GM06990 (cell line): Measurements from ENCODE around the gene WASF2.

Experiments
- DNase-seq: peaks from one replicate; pipeline ENCODE4 v3.0.0-alpha.2; 2011; ENCODE audit not compliant: insufficient read length; ENCODE audit errors: extremely low read depth
- H3K27me3 ChIP-seq: replicated peaks from 2 replicates; pipeline ENCODE4 v1.6.0; 2011; ENCODE audit warnings: low read length; ENCODE audit not compliant: control insufficient read depth, insufficient read depth
- H3K36me3 ChIP-seq: 2 replicates; pipeline ENCODE4 v1.5.1; 2011; ENCODE audit warnings: low read length; ENCODE audit not compliant: control insufficient read depth, insufficient read depth
- H3K4me3 ChIP-seq: replicated peaks from 2 replicates; pipeline ENCODE4 v1.5.1; 2011; ENCODE audit warnings: low read depth, mild to moderate bottlenecking, control low read depth, low read length
- CTCF ChIP-seq: IDR thresholded peaks from 2 replicates; pipeline ENCODE4 v1.5.1; 2011; ENCODE audit warnings: low read length, control low read depth, mild to moderate bottlenecking, inconsistent platforms; ENCODE audit not compliant: insufficient read depth, poor library complexity, severe bottlenecking

WASF2 gene

GRCh38 chr1:27517907-27518718 is 28.1 kb upstream of the WASF2 start:
- no peaks in the 10 kb centered on the region for H3K27me3 ChIP-seq
- TF ChIP-seq CTCF, result no peak
- no peak for DNase-seq
- no peak overlapping the region for H3K4me3 ChIP-seq
- H3K36me3 ChIP-seq, result no peaks in the 10 kb centered on the region

GRCh38 chr1:27517301-27517700 is 27.3 kb upstream of the WASF2 start:
- no peak for DNase-seq
- TF ChIP-seq CTCF, result no peak
- no peaks in the 10 kb centered on the region for H3K36me3 ChIP-seq
- no peak overlapping the region for H3K4me3 ChIP-seq
- no peaks in the 10 kb centered on the region for H3K27me3 ChIP-seq

GRCh38 chr1:27515626-27516025 is 25.7 kb upstream of the WASF2 start:
- TF ChIP-seq CTCF, result no peak
- DNase-seq, result no peak
- Histone ChIP-seq H3K36me3 (no peaks in the 10 kb centered on the region), H3K27me3 (no peaks in the 10 kb centered on the region), H3K4me3 (no peak overlapping the region)

- no peak for TF ChIP-seq CTCF
- no peak for DNase-seq
- Histone ChIP-seq H3K4me3 (no peak overlapping the region), H3K27me3 (no peaks in the 10 kb centered on the region), H3K36me3 (no peaks in the 10 kb centered on the region)
Measured at GRCh38 chr1:27513958-27514357, 24.0 kb upstream of the WASF2 start.

- Histone ChIP-seq H3K27me3 (no peaks in the 10 kb centered on the region), H3K4me3 (no peak overlapping the region), H3K36me3 (no peaks in the 10 kb centered on the region)
- DNase-seq, result no peak
- no peak for TF ChIP-seq CTCF
Measured at GRCh38 chr1:27513528-27513927, 23.6 kb upstream of the WASF2 start.
